ENCODE results near the gene RTF1.

The RTF1 gene

DNA sequence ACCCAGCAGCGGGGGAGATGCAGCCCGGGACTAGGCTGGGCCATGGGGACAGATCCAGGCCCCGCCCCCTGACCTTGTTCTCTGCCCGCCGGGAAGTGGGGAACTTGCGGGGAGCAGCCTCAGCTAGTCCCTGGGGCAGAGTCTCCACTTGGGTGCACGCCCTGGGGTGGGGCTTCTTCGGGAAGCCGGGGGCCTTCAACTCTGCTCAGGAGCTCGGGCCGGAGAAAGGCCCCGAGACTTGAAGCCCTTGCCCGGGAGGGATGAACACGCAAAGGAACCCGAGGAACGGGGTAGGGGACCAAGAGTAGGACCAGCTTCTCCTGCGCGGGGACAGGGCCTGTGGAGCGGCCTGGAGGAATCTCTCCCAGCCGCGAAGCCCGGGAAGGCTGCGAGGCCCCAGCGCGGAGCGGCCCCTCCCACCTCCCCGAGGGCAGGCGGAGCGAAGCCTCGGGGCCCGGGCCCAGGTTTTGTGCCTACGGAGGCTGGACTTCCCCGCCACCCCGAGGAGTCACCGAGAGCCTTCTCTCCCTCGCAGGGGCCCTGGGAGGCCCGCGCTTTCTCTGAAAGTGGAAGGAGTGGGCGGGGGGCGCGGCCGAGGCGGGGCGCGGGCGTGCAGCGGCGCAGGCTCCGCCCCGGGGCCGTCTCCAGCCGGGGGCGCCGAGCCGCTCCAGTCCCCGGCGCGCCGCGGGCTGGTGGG lies 76.5 kb downstream of the RTF1 start, which contains the start of gene ITPKA:
Gene ITPKA (plus strand): TSS at position 670 of the 697 bp plus-strand sequence. CDS start 54 bp downstream, outside the sequence.
- Histone ChIP-seq H3K4me3 (ENCODE audit: low read depth, low read length) (peak within 1 kb of the TSS; percentile 51), H3K27me3 (replicated peaks) (peaks cover 27% of the 10 kb centered on the region), H3K27ac (no peak within 1 kb of the TSS), H3K36me3 (replicated peaks) (no peaks in the 10 kb centered on the region)
- peak; percentile 24 for DNase-seq
- in situ Hi-C loops (cut with HindIII; ENCODE audit: low pct_ligation_motif_present, low sequenced_read_pairs) = no loop called here
- TF ChIP-seq CTCF (IDR thresholded peaks at IDR 0.05; ENCODE audit: low read depth, low read length, missing control alignments) = no peak

DNA sequence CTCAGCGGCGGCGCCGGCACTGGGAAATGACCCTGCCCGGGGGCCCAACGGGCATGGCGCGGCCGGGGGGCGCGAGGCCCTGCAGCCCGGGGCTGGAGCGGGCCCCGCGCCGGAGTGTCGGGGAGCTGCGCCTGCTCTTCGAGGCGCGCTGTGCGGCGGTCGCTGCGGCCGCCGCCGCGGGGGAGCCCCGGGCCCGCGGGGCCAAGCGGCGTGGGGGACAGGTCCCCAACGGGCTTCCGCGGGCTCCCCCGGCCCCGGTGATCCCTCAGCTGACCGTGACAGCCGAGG lies 77.0 kb downstream of the RTF1 start:
- Histone ChIP-seq H3K36me3 (replicated peaks) (no peaks in the 10 kb centered on the region), H3K27me3 (replicated peaks) (peaks cover 27% of the 10 kb centered on the region), H3K27ac (no peak overlapping the region), H3K4me3 (ENCODE audit: low read depth, low read length) (peak overlapping the region; percentile 30)
- DNase-seq = no peak
- in situ Hi-C loops (cut with HindIII; ENCODE audit: low pct_ligation_motif_present, low sequenced_read_pairs) = no loop called here
- TF ChIP-seq CTCF (IDR thresholded peaks at IDR 0.05; ENCODE audit: low read depth, low read length, missing control alignments) = no peak

DNA sequence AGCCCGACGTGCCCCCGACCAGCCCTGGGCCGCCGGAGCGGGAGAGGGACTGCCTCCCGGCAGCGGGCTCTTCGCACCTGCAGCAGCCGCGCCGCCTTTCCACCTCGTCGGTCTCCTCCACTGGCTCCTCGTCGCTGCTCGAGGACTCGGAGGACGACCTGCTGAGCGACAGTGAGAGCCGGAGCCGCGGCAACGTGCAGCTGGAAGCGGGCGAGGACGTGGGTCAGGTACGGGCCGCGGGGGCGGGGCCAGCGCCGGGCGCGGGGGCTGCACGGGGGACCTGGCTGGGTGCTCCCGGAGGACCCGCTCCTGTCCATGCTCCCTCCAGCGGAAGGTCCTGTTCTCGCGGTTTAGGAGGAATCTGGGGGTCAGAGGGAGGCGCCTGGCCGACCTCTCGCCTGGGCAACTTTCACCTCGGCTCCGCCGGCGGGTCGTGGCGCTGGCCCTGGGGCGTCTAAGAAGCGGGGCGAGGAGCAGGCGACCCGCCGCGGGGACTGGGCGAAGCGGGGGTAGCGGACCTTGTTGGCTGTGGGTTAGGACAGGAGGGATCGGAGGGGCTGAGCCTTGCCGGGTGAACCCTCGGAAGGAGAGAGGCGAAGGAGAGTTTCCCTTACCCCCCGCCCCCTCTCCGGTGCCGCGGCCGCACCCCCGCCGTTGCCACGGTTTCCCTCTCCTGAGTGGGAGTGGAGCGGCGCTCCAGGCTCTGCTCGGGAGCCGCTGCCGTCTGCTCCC lies 77.5 kb downstream of the RTF1 start:
- H3K27ac ChIP-seq = no peak overlapping the region
- peak overlapping the region; percentile 30 for H3K4me3 ChIP-seq (ENCODE audit: low read depth, low read length)
- in situ Hi-C loops (cut with HindIII; ENCODE audit: low pct_ligation_motif_present, low sequenced_read_pairs) = no loop called here
- TF ChIP-seq CTCF (IDR thresholded peaks at IDR 0.05; ENCODE audit: low read depth, low read length, missing control alignments) = no peak
- peaks cover 27% of the 10 kb centered on the region for H3K27me3 ChIP-seq (replicated peaks)
- no peaks in the 10 kb centered on the region for H3K36me3 ChIP-seq (replicated peaks)
- DNase-seq = no peak

GRCh38 chr15:41494922-41495735 lies 78.2 kb downstream of the RTF1 start:
- in situ Hi-C loops (cut with HindIII; ENCODE audit: low pct_ligation_motif_present, low sequenced_read_pairs) = no loop called here
- no peak for TF ChIP-seq CTCF (IDR thresholded peaks at IDR 0.05; ENCODE audit: low read depth, low read length, missing control alignments)
- H3K27me3 ChIP-seq (replicated peaks) = peaks cover 27% of the 10 kb centered on the region
- no peaks in the 10 kb centered on the region for H3K36me3 ChIP-seq (replicated peaks)
- no peak overlapping the region for H3K27ac ChIP-seq
- H3K4me3 ChIP-seq (ENCODE audit: low read depth, low read length) = peak overlapping the region; percentile 15
- no peak for DNase-seq

DNA sequence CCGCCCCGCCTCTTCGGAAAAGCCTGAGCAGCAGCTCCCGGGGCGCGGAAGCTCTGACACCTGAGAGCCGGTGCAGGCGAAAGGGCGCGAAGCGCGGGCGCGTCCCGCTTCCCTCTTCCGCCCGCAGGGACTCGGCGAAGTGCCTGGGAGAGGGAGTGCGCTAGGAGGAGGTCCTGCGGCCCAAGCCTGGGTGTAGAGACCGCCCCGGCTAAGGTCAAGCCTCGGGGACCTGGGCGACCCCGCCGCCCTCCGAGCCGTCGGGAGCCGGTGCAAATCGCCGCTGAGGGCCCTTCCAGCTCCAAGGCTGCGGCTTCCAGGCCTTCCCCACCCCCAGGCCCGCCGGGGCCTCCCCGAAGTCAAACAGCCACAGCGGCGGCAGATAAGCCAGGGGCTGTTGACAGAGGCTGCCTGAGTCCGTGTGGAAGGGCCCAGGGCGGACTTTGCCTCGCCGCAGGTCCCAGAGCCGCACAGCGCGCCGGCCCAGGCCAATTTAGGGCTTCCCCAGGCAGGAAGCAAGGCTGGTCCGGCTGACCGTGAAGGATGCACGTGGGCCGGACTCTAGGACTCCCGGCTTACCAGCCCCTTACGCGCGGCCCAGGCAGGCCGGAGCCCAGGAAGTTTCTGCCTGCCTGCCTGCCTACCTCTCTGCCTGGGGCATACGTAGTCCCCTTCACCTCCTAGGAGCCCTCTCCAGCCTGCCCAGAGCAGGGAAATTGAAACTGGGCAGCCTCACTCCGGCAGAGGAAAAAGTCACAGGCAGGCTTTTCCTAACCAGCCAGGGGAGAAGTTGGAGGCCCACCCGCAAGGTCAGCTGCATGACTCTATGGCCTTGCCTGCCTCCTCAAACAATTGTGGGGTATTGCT lies 79.1 kb downstream of the RTF1 start:
- in situ Hi-C loops (cut with HindIII; ENCODE audit: low pct_ligation_motif_present, low sequenced_read_pairs) = no loop called here
- H3K27ac ChIP-seq = no peak overlapping the region
- no peak for DNase-seq
- H3K27me3 ChIP-seq (replicated peaks) = peaks cover 28% of the 10 kb centered on the region
- no peak overlapping the region for H3K4me3 ChIP-seq (ENCODE audit: low read depth, low read length)
- TF ChIP-seq CTCF (IDR thresholded peaks at IDR 0.05; ENCODE audit: low read depth, low read length, missing control alignments) = no peak
- H3K36me3 ChIP-seq (replicated peaks) = no peaks in the 10 kb centered on the region

Data from brain microvascular endothelial cell (primary cell).